Activated CD4-positive, alpha-beta T cell treated with anti-CD3 and anti-CD28 coated beads, Interleukin-2, amount 50 U/mL, for 48 hours (primary cell): Measurements from ENCODE around the gene FBXL13.
"Not testable (repeated sequence)": the region's sequence is repeated elsewhere in the genome, so short reads cannot be mapped to it uniquely, and the experiment has no call there.

Experiments used
- DNase-seq, 2 experiments: peaks; one replicate each; pipeline ENCODE4 v3.0.0-alpha.2; 2020

Gene FBXL13

GRCh38 chr7:103020876-103021275 is 53.7 kb downstream of the FBXL13 start:
- DNase-seq = not testable (repeated sequence)

GRCh38 chr7:103018295-103018694 is 56.3 kb downstream of the FBXL13 start:
- not testable (repeated sequence) for DNase-seq

- DNase-seq = no peak
Observed at GRCh38 chr7:103011650-103012049, 62.9 kb downstream of the FBXL13 start.

- no peak for DNase-seq
Observed at GRCh38 chr7:103010211-103010610, 64.4 kb downstream of the FBXL13 start.

GRCh38 chr7:103009466-103010185 is 65.0 kb downstream of the FBXL13 start:
- DNase-seq = no peak

GRCh38 chr7:103003004-103003403 is 71.6 kb downstream of the FBXL13 start:
- no peak for DNase-seq

GRCh38 chr7:103001210-103001609 is 73.4 kb downstream of the FBXL13 start:
- no peak for DNase-seq

- no peak for DNase-seq
Observed at GRCh38 chr7:102996957-102997356, 77.6 kb downstream of the FBXL13 start.

GRCh38 chr7:102995609-102996008 is 79.0 kb downstream of the FBXL13 start:
- DNase-seq = not testable (repeated sequence)

- no peak for DNase-seq
Observed at GRCh38 chr7:102994567-102994966, 80.0 kb downstream of the FBXL13 start.

- DNase-seq = no peak
Observed at GRCh38 chr7:102993718-102994029, 80.9 kb downstream of the FBXL13 start.

GRCh38 chr7:102992938-102993717 is 81.5 kb downstream of the FBXL13 start:
- no peak for DNase-seq

GRCh38 chr7:102992509-102992937 is 82.1 kb downstream of the FBXL13 start:
- no peak for DNase-seq

GRCh38 chr7:102991540-102992214 is 82.9 kb downstream of the FBXL13 start:
- DNase-seq = peak; percentile 6 to 13

- DNase-seq = no peak
Observed at GRCh38 chr7:102991077-102991539, 83.5 kb downstream of the FBXL13 start.

GRCh38 chr7:102990642-102991041 is 84.0 kb downstream of the FBXL13 start:
- no peak for DNase-seq

- DNase-seq = no peak
Observed at GRCh38 chr7:102988631-102989560, 85.7 kb downstream of the FBXL13 start.

GRCh38 chr7:102988088-102988487 is 86.5 kb downstream of the FBXL13 start:
- DNase-seq = no peak

- no peak for DNase-seq
Observed at GRCh38 chr7:102985176-102985783, 89.3 kb downstream of the FBXL13 start.

- DNase-seq = no peak
Observed at GRCh38 chr7:102983602-102984001, 91.0 kb downstream of the FBXL13 start.

GRCh38 chr7:102982235-102982634 is 92.4 kb downstream of the FBXL13 start:
- no peak for DNase-seq

- DNase-seq = no peak
Observed at GRCh38 chr7:102981451-102981850, 93.1 kb downstream of the FBXL13 start.
